GM21515 (cell line): ENCODE measurements around the gene CUBN.
"Not testable (repeated sequence)": the region's sequence is repeated elsewhere in the genome, so short reads cannot be mapped to it uniquely, and the experiment has no call there.

Source experiments
- ATAC-seq: cut with Tn5 transposase; IDR thresholded peaks from one replicate; pipeline ENCODE4 v1.9.1; 2021; ENCODE audit not compliant: unreplicated experiment

CUBN gene

GRCh38 chr10:17019696-17020095 lies 109.9 kb downstream of the CUBN start:
- ATAC-seq: no peak

GRCh38 chr10:17013131-17013983 lies 116.3 kb downstream of the CUBN start:
- ATAC-seq: not testable (repeated sequence)

DNA sequence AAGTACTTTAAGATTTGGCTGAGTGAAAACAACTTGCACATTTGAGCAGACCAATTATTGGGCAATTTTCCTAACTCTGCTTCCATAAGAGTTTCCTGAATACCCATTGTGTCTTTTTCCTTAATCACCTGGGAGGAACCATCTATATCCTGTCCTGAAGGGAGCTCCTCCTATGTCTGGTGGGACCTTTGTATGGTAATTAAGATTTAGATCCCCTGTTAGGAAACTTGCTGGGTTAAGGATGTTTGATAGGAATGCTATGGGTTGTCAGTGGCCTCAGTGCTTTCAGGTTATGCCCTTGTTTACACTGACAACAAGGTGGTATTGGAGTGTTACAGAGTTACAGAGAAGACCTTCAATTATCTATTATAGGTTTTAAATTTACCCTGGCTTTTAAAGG lies 116.9 kb downstream of the CUBN start:
- not testable (repeated sequence) for ATAC-seq

GRCh38 chr10:17010363-17011145 lies 119.1 kb downstream of the CUBN start:
- no peak for ATAC-seq

DNA sequence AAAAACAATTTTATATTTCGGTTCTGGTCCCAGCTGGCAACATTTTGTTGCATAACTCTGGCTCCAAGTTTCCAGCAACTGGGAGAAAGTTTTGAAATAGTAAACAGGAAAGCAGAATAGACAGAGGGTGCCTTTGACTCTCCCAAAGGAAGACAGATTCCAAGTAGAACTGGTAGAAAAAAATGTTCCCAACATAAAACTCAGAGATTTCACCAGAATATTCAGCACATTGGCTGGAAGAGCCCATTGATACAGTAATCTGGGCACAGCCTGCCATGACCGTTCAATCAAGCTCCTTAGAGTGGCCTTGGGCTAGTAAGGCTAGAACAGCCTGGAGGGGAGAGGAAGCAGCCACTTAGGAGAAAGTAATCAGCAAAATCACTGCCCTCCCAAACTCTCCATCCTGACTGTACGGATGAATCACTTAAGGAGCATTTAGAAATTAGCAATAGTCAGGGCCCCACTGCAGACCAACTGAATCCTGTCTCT lies 120.4 kb downstream of the CUBN start:
- ATAC-seq: no peak

DNA sequence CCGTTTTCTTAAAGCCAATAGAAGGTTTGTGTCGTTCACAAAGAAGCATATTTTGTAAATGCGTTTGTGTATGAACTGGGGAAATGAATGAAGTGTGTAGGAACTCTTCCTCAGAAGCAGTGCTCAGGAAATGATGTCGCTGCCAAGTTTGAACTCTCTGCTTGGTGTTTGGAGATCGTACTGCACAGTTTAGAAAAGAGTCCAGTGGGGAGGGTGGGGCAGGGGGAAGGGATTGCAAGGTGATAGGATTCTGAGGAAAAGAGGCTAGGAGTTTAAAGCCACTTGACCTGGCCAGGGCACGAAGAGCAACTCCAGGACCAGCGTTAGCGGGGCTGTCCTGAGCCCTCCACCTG lies 122.2 kb downstream of the CUBN start:
- ATAC-seq: no peak

DNA sequence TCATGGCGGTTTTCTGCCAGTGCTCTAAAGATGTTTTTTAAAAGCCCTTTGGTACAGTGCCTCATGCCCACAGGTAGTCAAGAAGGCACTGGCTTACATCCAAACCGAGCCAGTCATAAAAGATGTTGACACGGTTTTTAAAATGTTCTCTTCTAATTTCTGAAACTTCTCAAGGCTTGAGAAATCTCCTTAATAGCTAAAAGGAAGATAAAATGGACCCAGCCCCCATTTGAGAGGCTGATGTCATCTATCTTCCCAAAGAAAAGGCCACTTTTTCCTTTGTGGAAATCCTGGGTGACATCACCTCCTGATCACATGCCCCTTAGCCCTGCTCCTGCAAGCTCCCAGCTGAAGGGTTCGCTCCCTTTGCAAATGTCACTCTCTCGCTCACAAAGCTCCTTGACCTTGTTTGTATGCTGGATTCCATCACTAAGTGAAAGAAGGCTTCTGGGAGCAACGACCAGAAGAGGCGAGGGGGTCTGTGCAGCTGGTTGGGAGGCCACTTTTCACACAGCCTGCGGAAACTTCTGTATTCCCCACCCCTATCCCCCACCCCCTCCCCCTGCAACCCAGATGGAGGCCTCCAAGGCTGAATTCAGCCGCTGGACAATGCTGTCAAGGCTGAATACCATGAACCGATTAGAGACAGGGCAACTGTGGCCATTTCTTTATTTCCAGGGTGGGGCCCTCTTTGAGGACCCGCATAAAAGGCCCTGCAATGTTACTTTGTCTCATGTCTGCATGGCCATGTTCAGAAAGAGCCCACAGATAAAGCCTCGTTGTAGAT lies 122.8 kb downstream of the CUBN start:
- ATAC-seq: no peak

DNA sequence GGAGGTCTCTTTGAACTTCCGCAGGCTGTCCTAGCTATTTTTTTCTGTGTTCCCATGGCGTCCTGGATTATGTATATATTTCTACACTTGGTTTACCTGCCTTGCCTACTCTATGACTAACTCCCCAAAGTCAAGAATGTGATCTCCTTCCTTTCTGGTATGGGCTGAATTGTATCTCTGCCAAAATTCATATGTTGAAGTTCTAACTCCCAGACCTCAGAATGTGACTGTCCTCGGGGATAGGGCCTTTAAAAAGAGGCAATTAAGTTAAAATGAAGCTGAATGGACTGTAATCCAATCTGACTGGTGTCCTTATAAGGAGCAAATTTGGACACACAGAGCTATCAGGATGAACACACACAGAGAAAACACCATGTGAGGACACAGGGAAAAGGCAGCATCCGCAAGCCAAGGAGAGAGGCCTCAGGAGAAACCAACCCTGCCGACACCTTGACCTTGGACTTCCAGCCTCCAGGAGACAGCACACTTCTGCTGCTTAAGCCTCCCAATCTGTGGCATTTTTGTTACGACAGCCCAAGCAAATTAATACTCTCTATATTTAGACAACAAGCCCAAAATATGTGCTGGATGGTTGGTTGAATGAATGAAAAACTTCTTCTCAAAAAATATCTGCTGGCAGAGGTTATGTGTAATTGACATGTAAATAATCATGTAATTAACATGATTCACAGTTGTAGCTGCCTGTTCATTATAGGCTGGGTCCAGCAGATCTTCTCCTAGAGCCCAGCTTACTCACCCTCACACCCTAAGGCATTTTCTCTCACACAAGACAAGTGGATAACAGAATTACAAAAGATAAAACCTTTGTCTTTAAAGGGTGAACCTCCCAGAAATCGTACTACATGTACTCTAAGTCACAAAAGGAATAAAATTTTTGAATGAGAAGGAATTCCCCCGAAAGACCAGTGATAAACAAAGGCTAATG lies 123.7 kb downstream of the CUBN start:
- ATAC-seq: no peak

DNA sequence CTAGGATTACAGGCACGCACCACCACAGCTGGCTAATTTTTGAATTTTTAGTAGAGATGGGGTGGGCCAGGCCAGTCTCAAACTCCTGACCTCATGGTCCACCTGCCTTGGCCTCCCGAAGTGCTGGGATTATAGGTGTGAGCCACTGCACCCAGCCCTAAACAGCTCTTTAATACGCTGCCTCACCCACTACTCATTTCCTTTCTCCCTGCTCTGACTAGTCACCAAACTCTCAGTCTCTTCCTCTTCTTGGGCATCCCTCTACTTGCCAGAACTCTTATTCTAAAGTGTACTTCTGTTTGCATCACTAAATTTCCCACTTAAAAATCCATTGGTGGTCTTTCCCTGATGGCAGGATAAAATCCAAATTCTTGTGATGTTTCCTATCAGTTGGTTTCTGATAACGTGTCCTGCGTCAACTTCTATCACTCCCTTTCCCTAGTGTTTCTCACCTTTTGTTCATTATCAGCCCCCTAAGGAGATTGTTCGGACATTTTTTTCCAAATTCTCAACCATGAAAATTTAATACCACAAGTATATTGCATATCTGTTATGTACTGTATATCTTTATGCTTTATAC lies 124.7 kb downstream of the CUBN start:
- no peak for ATAC-seq

DNA sequence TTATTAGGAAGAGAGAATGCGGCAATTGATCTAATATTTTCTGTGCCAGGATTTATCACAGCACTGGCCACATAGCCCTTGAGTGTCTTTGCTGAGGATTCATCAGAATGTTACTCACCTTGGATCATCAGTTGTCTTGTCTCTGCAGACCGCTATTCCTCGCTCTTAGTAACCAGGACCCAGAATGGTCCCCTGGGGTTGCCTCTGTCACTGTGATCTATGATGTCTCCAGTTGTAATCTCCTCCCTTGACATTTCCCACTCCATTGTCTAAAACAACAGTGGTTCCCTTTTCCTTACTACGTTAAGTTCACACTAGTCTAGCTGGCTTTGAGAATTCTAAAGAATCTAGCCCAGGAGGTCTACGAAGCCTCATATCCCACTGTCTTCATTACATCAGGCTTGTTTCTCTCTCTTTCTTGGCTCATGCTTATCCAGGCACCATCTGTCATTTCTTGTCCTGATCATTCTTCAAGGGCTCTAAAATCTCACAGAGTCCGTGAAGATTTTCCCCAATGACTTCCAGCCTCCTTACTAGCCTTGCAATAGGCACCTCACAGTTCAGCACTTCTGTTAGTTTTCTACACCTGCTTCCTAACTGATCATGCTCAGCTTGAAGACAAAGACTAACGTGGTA lies 125.8 kb downstream of the CUBN start:
- ATAC-seq: no peak

- no peak for ATAC-seq
Observed at GRCh38 chr10:17003151-17003550, 126.5 kb downstream of the CUBN start.

- no peak for ATAC-seq
Observed at GRCh38 chr10:17001961-17002749, 127.5 kb downstream of the CUBN start.

GRCh38 chr10:17001297-17001744 lies 128.3 kb downstream of the CUBN start:
- no peak for ATAC-seq

DNA sequence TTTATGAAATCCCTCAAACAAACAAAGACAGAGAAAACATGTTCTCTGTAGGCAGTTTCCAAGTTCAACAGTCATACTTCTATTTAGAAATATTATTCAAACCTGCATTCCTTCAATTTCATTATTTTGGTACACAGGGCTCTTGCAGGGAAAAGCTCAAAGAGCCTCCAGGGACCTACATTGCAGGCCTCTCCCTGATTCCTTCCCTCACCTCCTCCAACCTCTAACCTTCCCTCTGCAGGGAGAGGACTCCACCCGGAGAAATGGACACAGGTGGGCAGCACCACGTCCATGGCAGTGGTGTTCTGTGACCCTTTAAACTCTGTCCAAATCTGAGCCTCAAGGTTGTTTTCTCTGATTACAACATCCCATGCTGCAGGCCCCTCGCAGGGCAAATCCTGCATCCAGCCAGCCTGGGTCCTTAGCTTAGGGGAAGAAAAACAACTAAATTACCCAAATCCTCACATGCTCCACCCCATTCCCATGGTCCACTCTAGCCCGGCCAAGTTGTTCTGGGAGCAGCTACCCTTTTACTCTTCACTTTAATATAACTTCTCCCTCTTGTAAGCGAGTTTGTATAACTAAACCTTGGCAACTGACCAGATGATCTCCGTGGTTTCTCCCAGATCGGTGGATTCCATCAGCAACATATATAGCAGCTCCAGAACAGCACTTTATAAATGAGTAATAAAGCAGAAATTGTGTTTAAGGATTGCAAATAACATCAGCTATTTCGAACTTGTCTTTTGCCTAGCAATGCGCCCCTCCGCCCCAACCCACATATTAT lies 129.8 kb downstream of the CUBN start:
- no peak for ATAC-seq

- ATAC-seq: no peak
Observed at GRCh38 chr10:16996530-16996964, 133.1 kb downstream of the CUBN start.

DNA sequence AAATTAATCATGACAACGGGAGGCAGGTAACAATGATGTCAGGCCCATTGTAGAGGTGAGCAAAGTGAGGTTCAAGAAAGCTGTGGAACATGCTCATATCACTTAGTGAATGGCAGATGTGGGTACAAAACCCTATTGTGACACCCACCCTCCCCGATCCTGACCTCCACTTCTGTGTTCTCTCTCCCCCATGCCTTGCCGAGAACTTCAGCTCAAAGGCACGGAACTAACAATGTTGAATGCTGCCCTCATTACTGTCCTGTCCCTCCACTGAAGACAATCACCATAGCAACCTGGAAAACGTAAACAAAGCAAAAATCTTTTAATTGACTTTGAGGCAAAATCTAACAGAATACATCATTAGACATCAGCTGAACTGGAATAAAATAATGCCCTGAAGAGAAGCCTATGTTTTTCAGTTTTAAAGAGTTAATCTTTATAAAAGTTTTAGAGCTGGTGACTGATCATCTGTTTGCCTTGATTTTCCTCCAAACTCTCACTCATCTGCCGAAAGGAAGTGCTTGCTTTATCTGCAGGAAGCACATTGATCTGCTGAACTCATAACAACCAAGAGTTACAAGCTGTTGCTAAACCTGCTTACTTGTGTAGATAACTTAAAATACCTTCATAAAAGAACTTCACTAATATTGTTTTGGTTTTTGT lies 133.6 kb downstream of the CUBN start:
- ATAC-seq: no peak

- ATAC-seq: no peak
Observed at GRCh38 chr10:16993186-16993585, 136.4 kb downstream of the CUBN start.
